Neutrophil (primary cell): ENCODE measurements around the gene LDLRAP1.

Experiments
- H3K27ac ChIP-seq: fragments of 200-600 bp; sonication (generic); 2 replicates; pipeline ENCODE4 v1.5.1; 2016; ENCODE audit warnings: mild to moderate bottlenecking, moderate library complexity
- H3K27me3 ChIP-seq: fragments of 200-600 bp; sonication (generic); 2 replicates; pipeline ENCODE4 v1.6.0; 2016; ENCODE audit warnings: mild to moderate bottlenecking
- H3K36me3 ChIP-seq: fragments of 200-600 bp; sonication (generic); 2 replicates; pipeline ENCODE4 v1.5.1; 2017
- H3K4me1 ChIP-seq, 2 experiments: fragments of 200-600 bp in 1 of 2; sonication (generic) in 1 of 2; 1 replicate in 1 of 2; 2 replicates in 1 of 2; pipeline versions ENCODE4 v1.5.1 to v1.6.1; 2013 to 2016; ENCODE audit warnings: low read depth in 1 of 2, low read length in 1 of 2, mild to moderate bottlenecking in 1 of 2, moderate library complexity in 1 of 2; ENCODE audit not compliant: control insufficient read depth in 1 of 2, insufficient read depth in 1 of 2
- H3K4me3 ChIP-seq, 2 experiments: fragments of 200-600 bp in 1 of 2; sonication (generic) in 1 of 2; 1 replicate in 1 of 2; 2 replicates in 1 of 2; pipeline ENCODE4 v1.5.1; 2013 to 2016; ENCODE audit warnings: low read depth in 1 of 2, low read length in 1 of 2, mild to moderate bottlenecking in 1 of 2, moderate library complexity in 1 of 2
- H3K9me3 ChIP-seq: fragments of 200-600 bp; sonication (generic); 2 replicates; pipeline ENCODE4 v1.5.1; 2016
- CTCF ChIP-seq: fragments of 200-600 bp; sonication (generic); IDR thresholded peaks from 2 replicates; pipeline ENCODE4 v1.5.1; 2016; ENCODE audit warnings: antibody characterized with exemption

The LDLRAP1 gene

GRCh38 chr1:25617625-25618432 lies 74.4 kb downstream of the LDLRAP1 start:
- no peak for TF ChIP-seq CTCF
- Histone ChIP-seq H3K4me3 (peak overlapping the region; percentile 58 to 67), H3K36me3 (no peaks in the 10 kb centered on the region), H3K4me1 (peaks cover 13 to 19% of the 10 kb centered on the region in 2 experiments), H3K27ac (no peak overlapping the region), H3K9me3 (no peaks in the 10 kb centered on the region), H3K27me3 (peaks cover 95% of the 10 kb centered on the region)

GRCh38 chr1:25618433-25618808 lies 75.0 kb downstream of the LDLRAP1 start:
- Histone ChIP-seq H3K4me3 (no peak overlapping the region), H3K36me3 (no peaks in the 10 kb centered on the region), H3K27me3 (peaks cover 91% of the 10 kb centered on the region), H3K27ac (no peak overlapping the region), H3K4me1 (peaks cover 13 to 19% of the 10 kb centered on the region in 2 experiments), H3K9me3 (no peaks in the 10 kb centered on the region)
- TF ChIP-seq CTCF = no peak
